HepG2 (cell line): ENCODE results near the gene IL6ST.

Source experiments
- AKNA ChIP-seq: sonication (generic); formaldehyde crosslinking; IDR thresholded peaks from 2 replicates; pipeline ENCODE4 v1.4.0; 2020; ENCODE audit warnings: missing genetic modification reagents, borderline replicate concordance
- ARNT2 ChIP-seq: sonication (generic); formaldehyde crosslinking; IDR thresholded peaks from 2 replicates; pipeline ENCODE4 v1.8.0; 2022; ENCODE audit warnings: mild to moderate bottlenecking, low read depth, missing genetic modification reagents, moderate library complexity
- HNF4A ChIP-seq: sonication (generic); formaldehyde crosslinking; IDR thresholded peaks from 2 replicates; pipeline ENCODE4 v1.4.0; 2020; ENCODE audit warnings: missing genetic modification reagents
- KLF16 ChIP-seq, 2 experiments: sonication (generic) in 1 of 2; formaldehyde crosslinking in 1 of 2; IDR thresholded peaks; 2 replicates each; pipeline versions ENCODE4 v1.6.1 to v1.8.0; 2016 to 2023; ENCODE audit warnings: missing genetic modification reagents in 2 of 2, missing compliant biosample characterization in 1 of 2
- KLF6 ChIP-seq: IDR thresholded peaks from 2 replicates; pipeline ENCODE4 v1.8.0; 2016; ENCODE audit warnings: missing biosample characterization, missing genetic modification reagents
- MXI1 ChIP-seq: IDR thresholded peaks from 3 replicates; pipeline ENCODE4 v1.6.1; 2012; ENCODE audit warnings: low read depth, low read length, inconsistent platforms, borderline replicate concordance
- NFE2 ChIP-seq: sonication (generic); formaldehyde crosslinking; IDR thresholded peaks from 2 replicates; pipeline ENCODE4 v1.4.0; 2020; ENCODE audit warnings: missing genetic modification reagents
- PRDM4 ChIP-seq: sonication (generic); formaldehyde crosslinking; IDR thresholded peaks from 2 replicates; pipeline ENCODE4 v1.9.0; 2021; ENCODE audit warnings: missing genetic modification reagents, borderline replicate concordance
- TP53 ChIP-seq: sonication (generic); formaldehyde crosslinking; conservative IDR thresholded peaks from 2 replicates; pipeline ENCODE4 v1.4.0; 2020; ENCODE audit warnings: missing genetic modification reagents
- ZKSCAN5 ChIP-seq: sonication (generic); formaldehyde crosslinking; IDR thresholded peaks from 2 replicates; pipeline ENCODE4 v1.5.1; 2020; ENCODE audit warnings: mild to moderate bottlenecking, missing genetic modification reagents
- TF ChIP-seq, protein P1 (sequence below): sonication (generic); formaldehyde crosslinking; IDR thresholded peaks from 2 replicates; pipeline ENCODE4 v1.5.0; 2020; ENCODE audit warnings: mild to moderate bottlenecking, missing genetic modification reagents, moderate library complexity

DNA sequence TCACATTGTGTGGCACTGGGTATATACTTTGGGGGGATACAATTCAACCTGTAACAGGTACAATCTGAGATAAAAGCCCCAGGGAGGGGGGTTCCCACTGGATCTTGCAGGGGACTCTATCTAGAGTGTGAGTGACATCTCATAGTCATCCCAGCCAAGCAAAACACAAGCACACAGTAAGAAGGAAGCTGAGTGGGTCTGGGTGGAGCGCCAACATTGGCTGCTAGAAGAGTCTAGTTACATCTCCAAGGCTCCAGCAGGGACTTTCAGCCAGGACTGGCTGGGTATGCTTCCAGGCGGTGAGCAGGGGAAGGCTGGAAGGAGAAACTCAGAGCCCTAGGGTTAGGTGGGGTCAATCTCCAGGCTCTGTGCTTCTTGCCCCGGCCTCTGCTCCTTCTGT lies 90.6 kb downstream of the IL6ST start:
- TF ChIP-seq KLF16 (CRISPR knock-in tag; IDR thresholded peaks at IDR 0.05) = no peak
- TF ChIP-seq NFE2 (CRISPR knock-in tag) = no peak
- no peak for TF ChIP-seq MXI1
- TF ChIP-seq PRDM4 (CRISPR knock-in tag) = no peak
- TF ChIP-seq, protein P1, sequence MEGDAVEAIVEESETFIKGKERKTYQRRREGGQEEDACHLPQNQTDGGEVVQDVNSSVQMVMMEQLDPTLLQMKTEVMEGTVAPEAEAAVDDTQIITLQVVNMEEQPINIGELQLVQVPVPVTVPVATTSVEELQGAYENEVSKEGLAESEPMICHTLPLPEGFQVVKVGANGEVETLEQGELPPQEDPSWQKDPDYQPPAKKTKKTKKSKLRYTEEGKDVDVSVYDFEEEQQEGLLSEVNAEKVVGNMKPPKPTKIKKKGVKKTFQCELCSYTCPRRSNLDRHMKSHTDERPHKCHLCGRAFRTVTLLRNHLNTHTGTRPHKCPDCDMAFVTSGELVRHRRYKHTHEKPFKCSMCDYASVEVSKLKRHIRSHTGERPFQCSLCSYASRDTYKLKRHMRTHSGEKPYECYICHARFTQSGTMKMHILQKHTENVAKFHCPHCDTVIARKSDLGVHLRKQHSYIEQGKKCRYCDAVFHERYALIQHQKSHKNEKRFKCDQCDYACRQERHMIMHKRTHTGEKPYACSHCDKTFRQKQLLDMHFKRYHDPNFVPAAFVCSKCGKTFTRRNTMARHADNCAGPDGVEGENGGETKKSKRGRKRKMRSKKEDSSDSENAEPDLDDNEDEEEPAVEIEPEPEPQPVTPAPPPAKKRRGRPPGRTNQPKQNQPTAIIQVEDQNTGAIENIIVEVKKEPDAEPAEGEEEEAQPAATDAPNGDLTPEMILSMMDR (CRISPR knock-in tag) = no peak
- no peak for TF ChIP-seq KLF6 (CRISPR knock-in tag)
- no peak for TF ChIP-seq HNF4A (CRISPR knock-in tag)
- TF ChIP-seq ARNT2 (CRISPR knock-in tag) = no peak
- no peak for TF ChIP-seq TP53
- TF ChIP-seq AKNA (CRISPR knock-in tag) = no peak
- no peak for TF ChIP-seq ZKSCAN5
